Ascending aorta (tissue), 2 donors: ENCODE results near the gene TAS2R20. TPM values are rescaled to one million over a fixed set of nuclear protein-coding genes. Genes with fewer than 3 reads are reported as not detected.

ENCODE experiments used
- DNase-seq, 2 donors: peaks; one replicate each; pipeline ENCODE4 v3.0.0-alpha.2; 2019; ENCODE audit warnings: low spot score in 2 of 2
- H3K27ac ChIP-seq, 2 donors: fragments of 200-600 bp; sonication (generic); one replicate each; pipeline ENCODE4 v1.5.1; 2016 to 2017; ENCODE audit warnings: mild to moderate bottlenecking in 1 of 2
- H3K27me3 ChIP-seq: fragments of 200-600 bp; sonication (generic); one replicate; pipeline ENCODE4 v1.5.1; 2017
- H3K36me3 ChIP-seq, 2 donors: fragments of 200-600 bp; sonication (generic); one replicate each; pipeline ENCODE4 v1.5.1; 2016
- H3K4me1 ChIP-seq, 2 donors: fragments of 200-600 bp; sonication (generic); one replicate each; pipeline ENCODE4 v1.5.1; 2016 to 2017; ENCODE audit warnings: mild to moderate bottlenecking in 1 of 2
- H3K4me3 ChIP-seq, 2 donors: fragments of 200-600 bp; sonication (generic); one replicate each; pipeline ENCODE4 v1.5.1; 2016 to 2017; ENCODE audit warnings: mild to moderate bottlenecking in 1 of 2
- H3K9me3 ChIP-seq, 2 donors: fragments of 200-600 bp; sonication (generic); one replicate each; pipeline ENCODE4 v1.5.1; 2016
- intact Hi-C: fragments of 100-400 bp; cut with DNase I; formaldehyde crosslinking; loops from one replicate; pipeline ENCODE4 v1.15.1; 2023
- total RNA-seq: library from RNA; depleted of rRNA; stranded (reverse); fragments of >200 nt; gene quantifications from one replicate; pipeline ENCODE4 v1.1.0, GENCODE V29; 2016
- TF ChIP-seq, protein P1 (sequence below), 3 experiments: fragments of 200-600 bp in 2 of 3; fragments of 450-650 bp in 1 of 3; sonication (generic) in 2 of 3; IDR thresholded peaks; one replicate each; pipeline ENCODE4 v1.5.1; 2016 to 2019; ENCODE audit warnings: antibody characterized with exemption in 3 of 3, mild to moderate bottlenecking in 1 of 3, moderate library complexity in 1 of 3

Gene TAS2R20
- total RNA-seq, 1 donor from 2014 or later, result 4.7 TPM

- Histone ChIP-seq H3K27ac (no peak overlapping the region), H3K4me3 (no peak overlapping the region), H3K4me1 (no peaks in the 10 kb centered on the region), H3K9me3 (no peaks in the 10 kb centered on the region), H3K27me3 (no peaks in the 10 kb centered on the region), H3K36me3 (no peaks in the 10 kb centered on the region)
- no peak for DNase-seq
- intact Hi-C loops, result no loop called here
- TF ChIP-seq, protein P1, sequence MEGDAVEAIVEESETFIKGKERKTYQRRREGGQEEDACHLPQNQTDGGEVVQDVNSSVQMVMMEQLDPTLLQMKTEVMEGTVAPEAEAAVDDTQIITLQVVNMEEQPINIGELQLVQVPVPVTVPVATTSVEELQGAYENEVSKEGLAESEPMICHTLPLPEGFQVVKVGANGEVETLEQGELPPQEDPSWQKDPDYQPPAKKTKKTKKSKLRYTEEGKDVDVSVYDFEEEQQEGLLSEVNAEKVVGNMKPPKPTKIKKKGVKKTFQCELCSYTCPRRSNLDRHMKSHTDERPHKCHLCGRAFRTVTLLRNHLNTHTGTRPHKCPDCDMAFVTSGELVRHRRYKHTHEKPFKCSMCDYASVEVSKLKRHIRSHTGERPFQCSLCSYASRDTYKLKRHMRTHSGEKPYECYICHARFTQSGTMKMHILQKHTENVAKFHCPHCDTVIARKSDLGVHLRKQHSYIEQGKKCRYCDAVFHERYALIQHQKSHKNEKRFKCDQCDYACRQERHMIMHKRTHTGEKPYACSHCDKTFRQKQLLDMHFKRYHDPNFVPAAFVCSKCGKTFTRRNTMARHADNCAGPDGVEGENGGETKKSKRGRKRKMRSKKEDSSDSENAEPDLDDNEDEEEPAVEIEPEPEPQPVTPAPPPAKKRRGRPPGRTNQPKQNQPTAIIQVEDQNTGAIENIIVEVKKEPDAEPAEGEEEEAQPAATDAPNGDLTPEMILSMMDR (IDR thresholded peaks at IDR 0.05), result no peak
Measured at GRCh38 chr12:10974965-10975364, 23.1 kb downstream of the TAS2R20 start.

DNA sequence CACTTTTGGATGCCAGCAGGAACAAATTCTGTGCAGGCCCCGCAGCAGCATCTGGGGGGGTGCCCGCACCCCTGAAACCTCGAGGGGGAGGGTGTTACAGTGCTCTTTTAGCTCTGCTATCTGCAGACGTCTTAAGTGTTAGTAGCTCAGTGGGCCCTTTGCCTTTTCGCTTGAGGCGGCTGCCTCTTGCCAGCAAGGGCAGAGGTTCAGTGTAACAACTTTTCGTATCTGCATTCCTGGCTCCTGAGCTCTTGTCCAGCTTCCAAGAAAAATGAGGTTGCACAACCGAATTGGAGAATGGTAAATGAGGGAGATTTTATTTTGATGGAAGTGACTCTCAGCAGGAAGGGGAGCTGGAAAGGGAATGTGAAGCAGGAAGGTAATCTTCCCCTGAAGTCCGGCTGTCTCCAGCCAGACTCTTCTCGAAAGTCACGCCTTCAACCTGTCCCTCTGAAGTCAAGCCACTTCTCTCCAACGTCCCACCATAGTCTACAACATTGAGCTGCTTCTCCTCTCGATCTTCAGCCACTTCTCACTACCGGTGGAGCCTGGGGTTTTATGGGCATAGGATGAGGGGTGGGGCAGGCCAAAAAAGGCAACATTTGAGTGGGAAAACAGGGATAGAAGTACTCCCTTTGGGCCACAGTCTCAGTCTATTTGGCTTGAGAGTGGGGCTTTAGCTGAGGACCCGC, 29.2 kb downstream of the TAS2R20 start:
- Histone ChIP-seq H3K4me3 (peak overlapping the region in 1 of 2 donors; percentile 40), H3K9me3 (no peaks in the 10 kb centered on the region), H3K27me3 (no peaks in the 10 kb centered on the region), H3K36me3 (no peaks in the 10 kb centered on the region), H3K27ac (peak overlapping the region; percentile 6 to 47), H3K4me1 (peaks cover 0 to 3% of the 10 kb centered on the region in 2 donors)
- intact Hi-C loops, result no loop called here
- DNase-seq, result peak in 1 of 2 donors; percentile 70
- TF ChIP-seq, protein P1 (IDR thresholded peaks at IDR 0.05), result no peak

- Histone ChIP-seq H3K27ac (no peak overlapping the region), H3K4me3 (no peak overlapping the region), H3K27me3 (no peaks in the 10 kb centered on the region), H3K9me3 (no peaks in the 10 kb centered on the region), H3K36me3 (no peaks in the 10 kb centered on the region), H3K4me1 (peaks cover 0 to 3% of the 10 kb centered on the region in 2 donors)
- DNase-seq, result no peak
- intact Hi-C loops, result no loop called here
- TF ChIP-seq, protein P1 (IDR thresholded peaks at IDR 0.05), result no peak
Measured at GRCh38 chr12:10967409-10967808, 30.7 kb downstream of the TAS2R20 start.

DNA sequence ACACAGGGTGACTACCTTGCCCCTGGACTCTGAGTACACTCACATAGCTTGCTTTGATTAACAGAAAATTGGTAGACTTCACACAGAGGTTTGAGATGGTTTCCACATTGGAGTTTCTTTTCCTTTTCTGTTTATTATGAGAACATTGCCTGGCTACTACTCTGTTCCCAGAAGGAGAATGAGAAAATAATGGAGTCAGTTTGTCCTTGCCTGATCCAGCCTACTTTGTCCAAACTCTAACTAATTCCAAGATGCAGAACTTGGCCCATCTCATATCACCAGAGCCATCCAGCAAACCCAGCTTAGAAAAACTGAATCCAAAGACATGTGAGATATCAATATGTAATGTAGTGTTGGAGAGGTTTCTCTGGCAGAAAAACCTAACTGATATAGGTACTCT, 31.8 kb downstream of the TAS2R20 start:
- no peak for DNase-seq
- Histone ChIP-seq H3K36me3 (no peaks in the 10 kb centered on the region), H3K27me3 (no peaks in the 10 kb centered on the region), H3K4me3 (no peak overlapping the region), H3K27ac (no peak overlapping the region), H3K4me1 (peaks cover 0 to 3% of the 10 kb centered on the region in 2 donors), H3K9me3 (no peaks in the 10 kb centered on the region)
- intact Hi-C loops, result no loop called here
- TF ChIP-seq, protein P1 (IDR thresholded peaks at IDR 0.05), result no peak

DNA sequence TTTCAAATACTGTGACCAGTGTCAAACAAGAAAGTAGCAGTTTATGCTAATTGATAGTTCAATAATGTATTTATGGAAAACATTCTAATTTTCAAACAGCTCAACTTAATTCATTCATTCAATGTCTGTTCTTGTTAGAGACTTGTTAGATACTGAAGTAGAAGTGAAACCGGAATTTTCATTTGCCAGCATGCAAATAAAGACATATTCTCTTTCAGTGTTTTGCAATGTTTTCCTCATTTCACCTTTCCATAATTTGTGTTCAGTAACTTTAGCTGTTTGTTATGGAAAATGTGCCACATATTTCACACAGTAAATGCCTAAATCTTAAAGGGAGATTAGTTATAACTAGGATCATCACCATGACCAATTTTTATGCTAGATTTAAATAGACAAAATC, 32.6 kb downstream of the TAS2R20 start:
- no peak for DNase-seq
- H3K4me3 ChIP-seq, result no peak overlapping the region
- H3K27ac ChIP-seq, result no peak overlapping the region
- TF ChIP-seq, protein P1 (IDR thresholded peaks at IDR 0.05), result no peak
- H3K27me3 ChIP-seq, result no peaks in the 10 kb centered on the region
- no peaks in the 10 kb centered on the region for H3K36me3 ChIP-seq
- intact Hi-C loops, result no loop called here
- no peaks in the 10 kb centered on the region for H3K9me3 ChIP-seq
- peaks cover 0 to 3% of the 10 kb centered on the region in 2 donors for H3K4me1 ChIP-seq
